ENCODE measurements around the gene SBF2. TPM values are rescaled to one million over a fixed set of nuclear protein-coding genes. Genes with fewer than 3 reads are reported as not detected.

SBF2 gene
- total and polyA plus RNA-seq, 5 donors from 2014 or later = 1.1 to 5.5 (median 2.1) TPM

DNA sequence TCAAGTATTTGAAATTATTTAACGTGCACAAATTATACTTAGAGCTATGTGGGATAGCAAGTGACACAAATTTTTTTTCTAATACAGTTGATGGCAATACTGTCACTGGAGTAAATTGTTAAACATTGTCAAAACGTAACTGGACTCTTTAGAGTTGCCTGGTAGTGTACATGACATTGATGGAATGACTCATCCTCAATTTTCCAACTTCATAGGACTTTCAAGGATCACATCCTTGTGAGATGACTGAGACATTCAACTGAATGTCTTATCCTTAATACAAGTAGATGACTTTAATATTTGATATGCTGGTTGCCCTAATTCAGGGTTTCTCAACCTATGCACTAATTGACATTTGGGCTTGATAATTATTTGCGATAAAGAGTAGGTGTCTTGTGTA lies 320.1 kb downstream of the SBF2 start:
- Mint-ChIP-seq H3K4me1 (no peaks in the 10 kb centered on the region), H3K9me3 (no peaks in the 10 kb centered on the region), H3K27me3 (peaks cover 4% of the 10 kb centered on the region), H3K36me3 (no peaks in the 10 kb centered on the region), H3K27ac (no peak overlapping the region), H3K4me3 (no peak overlapping the region)
- no peak for DNase-seq
- H3K4me3 ChIP-seq (ENCODE audit: low read depth, low read length) = no peak overlapping the region
- no peak overlapping the region for H3K27ac ChIP-seq (ENCODE audit: insufficient read depth, low read length, poor library complexity, severe bottlenecking)
- H3K4me1 ChIP-seq (ENCODE audit: control insufficient read depth, insufficient read depth, low read length, poor library complexity, severe bottlenecking) = no peaks in the 10 kb centered on the region
- H3K9me3 ChIP-seq (ENCODE audit: control insufficient read depth in 2 of 2, low read length in 2 of 2) = no peaks in the 10 kb centered on the region
- ATAC-seq (ENCODE audit: low read depth in 2 of 2) = no peak
- H3K27me3 ChIP-seq (ENCODE audit: control insufficient read depth, insufficient read depth, low read length) = no peaks in the 10 kb centered on the region
- H3K36me3 ChIP-seq (ENCODE audit: control insufficient read depth, insufficient read depth, low read length) = no peaks in the 10 kb centered on the region

DNA sequence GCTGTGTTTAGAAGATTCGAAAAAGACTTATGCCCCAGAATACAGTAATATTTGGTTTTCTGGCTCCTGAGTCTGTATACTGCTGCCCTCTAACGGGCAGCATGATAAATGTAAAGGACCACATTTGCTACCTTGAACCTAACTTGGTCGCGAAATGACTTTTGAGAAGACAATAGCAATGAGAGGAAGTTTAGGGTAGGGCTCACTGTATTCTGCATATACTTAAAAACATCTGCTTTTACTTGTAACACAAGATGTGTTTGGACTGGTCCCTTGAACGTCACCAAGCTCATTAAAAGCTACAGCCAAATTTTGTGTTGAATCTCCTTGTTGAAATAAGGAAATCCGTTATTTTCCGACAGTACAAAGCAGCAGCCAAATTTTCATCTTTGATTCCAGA lies 321.0 kb downstream of the SBF2 start:
- DNase-seq (peak in 2 of 3 donors; percentile 38 to 79), ATAC-seq (ENCODE audit: low read depth in 2 of 2) (peak; percentile 75 to 82)
- H3K36me3 Mint-ChIP-seq = no peaks in the 10 kb centered on the region
- H3K27ac Mint-ChIP-seq = no peak overlapping the region
- H3K36me3 ChIP-seq (ENCODE audit: control insufficient read depth, insufficient read depth, low read length) = no peaks in the 10 kb centered on the region
- H3K4me1 ChIP-seq (ENCODE audit: control insufficient read depth, insufficient read depth, low read length, poor library complexity, severe bottlenecking) = no peaks in the 10 kb centered on the region
- no peaks in the 10 kb centered on the region for H3K9me3 ChIP-seq (ENCODE audit: control insufficient read depth in 2 of 2, low read length in 2 of 2)
- no peak overlapping the region for H3K4me3 Mint-ChIP-seq
- H3K27ac ChIP-seq (ENCODE audit: insufficient read depth, low read length, poor library complexity, severe bottlenecking) = no peak overlapping the region
- no peaks in the 10 kb centered on the region for H3K9me3 Mint-ChIP-seq
- H3K4me3 ChIP-seq (ENCODE audit: low read depth, low read length) = no peak overlapping the region
- H3K27me3 Mint-ChIP-seq = peaks cover 4% of the 10 kb centered on the region
- H3K27me3 ChIP-seq (ENCODE audit: control insufficient read depth, insufficient read depth, low read length) = no peaks in the 10 kb centered on the region
- H3K4me1 Mint-ChIP-seq = no peaks in the 10 kb centered on the region

DNA sequence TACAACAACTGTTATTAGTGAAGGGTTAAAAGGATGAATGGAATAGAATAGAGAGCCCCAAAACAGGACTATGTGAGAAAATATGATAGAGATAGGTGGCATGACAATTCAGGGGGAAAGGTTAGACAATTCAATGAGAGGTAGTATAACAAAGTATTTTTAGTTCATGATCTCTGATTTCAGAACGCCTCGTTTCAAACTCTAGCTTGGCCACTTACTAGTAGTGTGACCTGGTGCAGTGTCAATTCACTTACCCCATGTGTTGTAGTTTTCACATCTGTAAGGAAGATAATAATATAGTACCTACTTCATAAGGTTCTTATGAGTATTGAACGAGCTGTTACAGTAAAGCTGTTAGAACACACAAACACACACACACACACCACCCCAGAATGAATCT lies 322.1 kb downstream of the SBF2 start:
- Mint-ChIP-seq H3K36me3 (no peaks in the 10 kb centered on the region), H3K4me1 (no peaks in the 10 kb centered on the region), H3K27ac (no peak overlapping the region), H3K9me3 (no peaks in the 10 kb centered on the region), H3K27me3 (peaks cover 4% of the 10 kb centered on the region), H3K4me3 (no peak overlapping the region)
- no peak overlapping the region for H3K4me3 ChIP-seq (ENCODE audit: low read depth, low read length)
- DNase-seq (no peak), ATAC-seq (ENCODE audit: low read depth in 2 of 2) (no peak)
- no peaks in the 10 kb centered on the region for H3K4me1 ChIP-seq (ENCODE audit: control insufficient read depth, insufficient read depth, low read length, poor library complexity, severe bottlenecking)
- H3K9me3 ChIP-seq (ENCODE audit: control insufficient read depth in 2 of 2, low read length in 2 of 2) = no peaks in the 10 kb centered on the region
- H3K27ac ChIP-seq (ENCODE audit: insufficient read depth, low read length, poor library complexity, severe bottlenecking) = no peak overlapping the region
- no peaks in the 10 kb centered on the region for H3K27me3 ChIP-seq (ENCODE audit: control insufficient read depth, insufficient read depth, low read length)
- no peaks in the 10 kb centered on the region for H3K36me3 ChIP-seq (ENCODE audit: control insufficient read depth, insufficient read depth, low read length)

- Histone ChIP-seq H3K27ac (ENCODE audit: insufficient read depth, low read length, poor library complexity, severe bottlenecking) (no peak overlapping the region), H3K27me3 (ENCODE audit: control insufficient read depth, insufficient read depth, low read length) (no peaks in the 10 kb centered on the region), H3K4me1 (ENCODE audit: control insufficient read depth, insufficient read depth, low read length, poor library complexity, severe bottlenecking) (no peaks in the 10 kb centered on the region), H3K9me3 (ENCODE audit: control insufficient read depth in 2 of 2, low read length in 2 of 2) (no peaks in the 10 kb centered on the region), H3K36me3 (ENCODE audit: control insufficient read depth, insufficient read depth, low read length) (no peaks in the 10 kb centered on the region), H3K4me3 (ENCODE audit: low read depth, low read length) (no peak overlapping the region)
- Mint-ChIP-seq H3K27ac (no peak overlapping the region), H3K4me1 (no peaks in the 10 kb centered on the region), H3K36me3 (no peaks in the 10 kb centered on the region), H3K27me3 (no peaks in the 10 kb centered on the region), H3K4me3 (no peak overlapping the region), H3K9me3 (no peaks in the 10 kb centered on the region)
- ATAC-seq (ENCODE audit: low read depth in 2 of 2) (no peak), DNase-seq (no peak)
Measured at GRCh38 chr11:9969068-9969467, 325.0 kb downstream of the SBF2 start.

- H3K4me1 Mint-ChIP-seq = no peaks in the 10 kb centered on the region
- no peak overlapping the region for H3K4me3 ChIP-seq (ENCODE audit: low read depth, low read length)
Measured at GRCh38 chr11:9962722-9963121, 331.3 kb downstream of the SBF2 start.

DNA sequence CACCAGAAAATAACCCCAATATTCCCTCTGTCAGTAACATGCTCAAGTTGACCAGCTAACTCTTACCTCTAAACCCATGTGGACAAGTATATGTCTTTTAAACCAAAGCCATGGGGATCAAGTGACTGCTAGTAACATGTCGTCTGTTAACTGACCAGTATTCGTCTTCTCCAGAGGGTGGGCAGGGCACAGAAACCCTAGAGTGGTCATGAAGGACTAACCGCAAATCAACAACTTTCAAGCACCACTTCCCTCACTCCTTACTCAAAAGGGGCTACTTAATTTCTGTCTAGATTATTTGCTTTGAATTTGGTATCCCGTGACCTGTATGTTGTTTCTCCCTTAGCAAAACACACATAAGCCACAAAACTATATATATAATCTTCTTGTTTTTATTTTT lies 336.9 kb downstream of the SBF2 start:
- H3K36me3 Mint-ChIP-seq = peaks cover 20% of the 10 kb centered on the region
- no peak overlapping the region for H3K4me3 ChIP-seq (ENCODE audit: low read depth, low read length)
- no peak overlapping the region for H3K4me3 Mint-ChIP-seq
- H3K9me3 ChIP-seq (ENCODE audit: control insufficient read depth in 2 of 2, low read length in 2 of 2) = no peaks in the 10 kb centered on the region
- H3K4me1 ChIP-seq (ENCODE audit: control insufficient read depth, insufficient read depth, low read length, poor library complexity, severe bottlenecking) = no peaks in the 10 kb centered on the region
- H3K27me3 Mint-ChIP-seq = no peaks in the 10 kb centered on the region
- no peak for ATAC-seq (ENCODE audit: low read depth in 2 of 2)
- no peak for DNase-seq
- H3K36me3 ChIP-seq (ENCODE audit: control insufficient read depth, insufficient read depth, low read length) = no peaks in the 10 kb centered on the region
- H3K9me3 Mint-ChIP-seq = peaks cover 0 to 2% (median 0%) of the 10 kb centered on the region in 7 donors
- no peak overlapping the region for H3K27ac ChIP-seq (ENCODE audit: insufficient read depth, low read length, poor library complexity, severe bottlenecking)
- H3K4me1 Mint-ChIP-seq = no peaks in the 10 kb centered on the region
- H3K27ac Mint-ChIP-seq = no peak overlapping the region
- H3K27me3 ChIP-seq (ENCODE audit: control insufficient read depth, insufficient read depth, low read length) = peaks cover 1% of the 10 kb centered on the region

More at GRCh38 chr11:9962722-9963121, 331.3 kb downstream of the SBF2 start:
- Histone ChIP-seq H3K27ac (ENCODE audit: insufficient read depth, low read length, poor library complexity, severe bottlenecking) (no peak overlapping the region), H3K4me1 (ENCODE audit: control insufficient read depth, insufficient read depth, low read length, poor library complexity, severe bottlenecking) (no peaks in the 10 kb centered on the region), H3K9me3 (ENCODE audit: control insufficient read depth in 2 of 2, low read length in 2 of 2) (no peaks in the 10 kb centered on the region), H3K27me3 (ENCODE audit: control insufficient read depth, insufficient read depth, low read length) (no peaks in the 10 kb centered on the region), H3K36me3 (ENCODE audit: control insufficient read depth, insufficient read depth, low read length) (no peaks in the 10 kb centered on the region)
- DNase-seq (no peak), ATAC-seq (ENCODE audit: low read depth in 2 of 2) (no peak)
- H3K9me3 Mint-ChIP-seq = no peaks in the 10 kb centered on the region
- H3K27ac Mint-ChIP-seq = no peak overlapping the region
- H3K27me3 Mint-ChIP-seq = no peaks in the 10 kb centered on the region
- H3K4me3 Mint-ChIP-seq = no peak overlapping the region
- peaks cover 20% of the 10 kb centered on the region for H3K36me3 Mint-ChIP-seq

DNA sequence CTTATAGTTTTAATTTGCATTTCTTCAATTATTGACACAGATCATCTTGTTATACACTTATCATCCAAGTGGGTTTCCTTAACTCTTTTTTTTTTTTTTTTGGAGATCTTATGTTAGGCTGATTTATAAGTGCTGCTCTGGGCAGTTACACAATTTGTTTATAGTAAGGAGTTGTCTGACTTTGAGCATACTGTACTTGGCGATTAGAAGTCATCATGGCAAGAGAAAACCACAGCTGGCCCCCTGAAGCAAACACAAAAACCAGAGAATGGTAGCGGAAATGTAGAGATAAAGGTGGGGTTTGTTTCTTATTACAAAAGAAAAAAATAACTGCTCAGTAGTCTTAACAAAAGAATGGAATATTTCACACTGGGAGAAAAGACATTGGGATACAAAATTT lies 337.5 kb downstream of the SBF2 start:
- Histone ChIP-seq H3K4me3 (ENCODE audit: low read depth, low read length) (no peak overlapping the region), H3K4me1 (ENCODE audit: control insufficient read depth, insufficient read depth, low read length, poor library complexity, severe bottlenecking) (no peaks in the 10 kb centered on the region), H3K27me3 (ENCODE audit: control insufficient read depth, insufficient read depth, low read length) (peaks cover 1% of the 10 kb centered on the region), H3K9me3 (ENCODE audit: control insufficient read depth in 2 of 2, low read length in 2 of 2) (no peaks in the 10 kb centered on the region), H3K27ac (ENCODE audit: insufficient read depth, low read length, poor library complexity, severe bottlenecking) (no peak overlapping the region), H3K36me3 (ENCODE audit: control insufficient read depth, insufficient read depth, low read length) (no peaks in the 10 kb centered on the region)
- Mint-ChIP-seq H3K27me3 (no peaks in the 10 kb centered on the region), H3K27ac (no peak overlapping the region), H3K4me3 (no peak overlapping the region), H3K36me3 (peaks cover 16% of the 10 kb centered on the region), H3K9me3 (peaks cover 0 to 2% (median 0%) of the 10 kb centered on the region in 7 donors), H3K4me1 (no peaks in the 10 kb centered on the region)
- ATAC-seq (ENCODE audit: low read depth in 2 of 2) (no peak), DNase-seq (no peak)

- H3K9me3 Mint-ChIP-seq = peaks cover 0 to 2% (median 0%) of the 10 kb centered on the region in 7 donors
- Histone ChIP-seq H3K9me3 (ENCODE audit: control insufficient read depth in 2 of 2, low read length in 2 of 2) (no peaks in the 10 kb centered on the region), H3K4me1 (ENCODE audit: control insufficient read depth, insufficient read depth, low read length, poor library complexity, severe bottlenecking) (no peaks in the 10 kb centered on the region), H3K27me3 (ENCODE audit: control insufficient read depth, insufficient read depth, low read length) (peaks cover 1% of the 10 kb centered on the region), H3K36me3 (ENCODE audit: control insufficient read depth, insufficient read depth, low read length) (no peaks in the 10 kb centered on the region), H3K4me3 (ENCODE audit: low read depth, low read length) (no peak overlapping the region), H3K27ac (ENCODE audit: insufficient read depth, low read length, poor library complexity, severe bottlenecking) (no peak overlapping the region)
- H3K4me3 Mint-ChIP-seq = no peak overlapping the region
- no peak for ATAC-seq (ENCODE audit: low read depth in 2 of 2)
- no peak for DNase-seq
- no peak overlapping the region for H3K27ac Mint-ChIP-seq
- no peaks in the 10 kb centered on the region for H3K27me3 Mint-ChIP-seq
- no peaks in the 10 kb centered on the region for H3K4me1 Mint-ChIP-seq
- H3K36me3 Mint-ChIP-seq = peaks cover 13% of the 10 kb centered on the region
Measured at GRCh38 chr11:9955391-9955790, 338.6 kb downstream of the SBF2 start.
